HepG2 (cell line): ENCODE data around the gene GNA14. TPM values are rescaled to one million over a fixed set of nuclear protein-coding genes. Genes with fewer than 3 reads are reported as not detected.

Source experiments
- ATAC-seq: fragments of 200-7000 bp; cut with Tn5 transposase; 3 replicates; pipeline ENCODE4 v1.9.1; 2020; ENCODE audit warnings: mild to moderate bottlenecking, moderate library complexity
- BruUV-seq: library from RNA; stranded (reverse); fragments of 400-500 nt; replicated peaks from 2 replicates; lab custom pipeline; 2021; lab: Mats Ljungman, UMichigan
- CTCF ChIA-PET: fragments of 300-600 bp; formaldehyde crosslinking; extraction: SDS; loops from one replicate; lab custom pipeline; 2021; ENCODE audit warnings: low total read pairs, inconsistent platforms, low intra/inter-chr PET ratio; lab: Yijun Ruan, JAX
- POLR2A ChIA-PET: fragments of 350-600 bp; sonication (Branson Sonifier 250); formaldehyde crosslinking; loops from one replicate; lab custom pipeline; 2020; ENCODE audit warnings: antibody characterized with exemption, inconsistent platforms; lab: Yijun Ruan, JAX
- DNase-seq: peaks from one replicate; pipeline ENCODE4 v3.0.0-alpha.2; 2015; ENCODE audit warnings: low spot score
- FAIRE-seq: peaks from 3 replicates; lab custom pipeline; 2011; peaks lifted over from hg19 to GRCh38; lab: Jason Lieb, UNC
- H2AFZ ChIP-seq: one replicate; pipeline ENCODE4 v1.6.1; 2011; ENCODE audit warnings: low read length, inconsistent platforms
- H3K27ac ChIP-seq: fragments of 300-600 bp; 3 replicates; pipeline ENCODE4 v1.8.0; 2011; ENCODE audit warnings: mixed run types, mild to moderate bottlenecking, mixed read lengths, low read length, inconsistent platforms; ENCODE audit not compliant: insufficient read depth; ENCODE audit errors: extremely low read length
- H3K27me3 ChIP-seq, 2 experiments: fragments of 200-600 bp in 1 of 2; 2 replicates in 1 of 2; 3 replicates in 1 of 2; pipeline versions ENCODE4 v1.6.0 to v1.8.0; 2011; ENCODE audit warnings: low read length in 2 of 2, mild to moderate bottlenecking in 2 of 2, moderate library complexity in 2 of 2, inconsistent platforms in 1 of 2; ENCODE audit not compliant: insufficient read depth in 2 of 2, control insufficient read depth in 1 of 2
- H3K36me3 ChIP-seq, 2 experiments: fragments of 200-600 bp in 1 of 2; replicated peaks in 1 of 2; 2 replicates in 1 of 2; 3 replicates in 1 of 2; pipeline versions ENCODE4 v1.5.1 to v1.8.0; 2011; ENCODE audit warnings: low read length in 2 of 2, inconsistent platforms in 1 of 2; ENCODE audit not compliant: insufficient read depth in 2 of 2, control insufficient read depth in 1 of 2
- H3K4me1 ChIP-seq: 2 replicates; pipeline ENCODE4 v1.5.1; 2012; ENCODE audit warnings: low read length, inconsistent platforms; ENCODE audit not compliant: insufficient read depth
- H3K4me2 ChIP-seq: 2 replicates; pipeline ENCODE4 v1.6.0; 2011; ENCODE audit warnings: low read depth, low read length, inconsistent platforms
- H3K4me3 ChIP-seq, 3 experiments: fragments of 200-600 bp in 1 of 3; sonication (generic), shearing (Covaris generic) in 1 of 3; replicated peaks in 1 of 3; 2 replicates each; pipeline ENCODE4 v1.5.1; 2011 to 2016; ENCODE audit warnings: low read length in 3 of 3, inconsistent platforms in 2 of 3, low read depth in 2 of 3, mild to moderate bottlenecking in 2 of 3, control low read depth in 1 of 3, mixed read lengths in 1 of 3; ENCODE audit not compliant: insufficient read depth in 1 of 3
- H3K79me2 ChIP-seq: one replicate; pipeline ENCODE4 v1.6.1; 2011; ENCODE audit warnings: low read length, inconsistent platforms; ENCODE audit not compliant: insufficient read depth
- H3K9ac ChIP-seq: 2 replicates; pipeline ENCODE4 v1.6.0; 2011; ENCODE audit warnings: mild to moderate bottlenecking, low read depth, low read length, inconsistent platforms; ENCODE audit not compliant: insufficient read depth
- H3K9me3 ChIP-seq: 2 replicates; pipeline ENCODE4 v1.5.1; 2012; ENCODE audit warnings: mild to moderate bottlenecking, low read length
- H4K20me1 ChIP-seq: 2 replicates; pipeline ENCODE4 v1.6.0; 2011; ENCODE audit warnings: inconsistent platforms, mild to moderate bottlenecking, low read length, moderate library complexity; ENCODE audit not compliant: insufficient read depth
- ATAD3A ChIP-seq: sonication (generic); formaldehyde crosslinking; IDR thresholded peaks from 2 replicates; pipeline ENCODE4 v1.4.0; 2020; ENCODE audit warnings: missing genetic modification reagents
- BRCA1 ChIP-seq: sonication (generic); formaldehyde crosslinking; IDR thresholded peaks from 2 replicates; pipeline ENCODE4 v1.4.0; 2020; ENCODE audit warnings: missing genetic modification reagents
- BRD4 ChIP-seq: sonication (generic); formaldehyde crosslinking; IDR thresholded peaks from 2 replicates; pipeline ENCODE4 v1.4.0; 2020; ENCODE audit warnings: missing genetic modification reagents
- KLF12 ChIP-seq: sonication (generic); formaldehyde crosslinking; IDR thresholded peaks from 2 replicates; pipeline ENCODE4 v1.4.0; 2020; ENCODE audit warnings: missing genetic modification reagents, borderline replicate concordance
- LRRFIP1 ChIP-seq: sonication (generic); formaldehyde crosslinking; conservative IDR thresholded peaks from 2 replicates; pipeline ENCODE4 v1.4.0; 2020; ENCODE audit warnings: missing genetic modification reagents
- MIER3 ChIP-seq: IDR thresholded peaks from 2 replicates; pipeline ENCODE4 v1.6.1; 2016; ENCODE audit warnings: missing compliant biosample characterization, borderline replicate concordance
- PAWR ChIP-seq: sonication (generic); formaldehyde crosslinking; IDR thresholded peaks from 2 replicates; pipeline ENCODE4 v1.4.0; 2020; ENCODE audit warnings: missing genetic modification reagents, mild to moderate bottlenecking, borderline replicate concordance
- SRY ChIP-seq: sonication (generic); formaldehyde crosslinking; IDR thresholded peaks from 2 replicates; pipeline ENCODE4 v1.8.0; 2022; ENCODE audit warnings: mild to moderate bottlenecking, missing genetic modification reagents
- TGIF2 ChIP-seq: IDR thresholded peaks from 2 replicates; pipeline ENCODE4 v1.6.1; 2016; ENCODE audit warnings: control low read depth, missing compliant biosample characterization
- TIGD3 ChIP-seq: sonication (generic); formaldehyde crosslinking; IDR thresholded peaks from 2 replicates; pipeline ENCODE4 v1.5.1; 2020; ENCODE audit warnings: mild to moderate bottlenecking, missing genetic modification reagents, borderline replicate concordance
- ZNF407 ChIP-seq: sonication (generic); formaldehyde crosslinking; IDR thresholded peaks from one replicate; pipeline ENCODE4 v1.5.1; 2020; ENCODE audit warnings: mild to moderate bottlenecking, missing genetic modification reagents; ENCODE audit errors: not compliant biosample characterization
- ZNF737 ChIP-seq: sonication (generic); formaldehyde crosslinking; IDR thresholded peaks from 2 replicates; pipeline ENCODE4 v1.5.0; 2020; ENCODE audit warnings: missing genetic modification reagents, mild to moderate bottlenecking, borderline replicate concordance
- WGBS: methylation state at CpG from one replicate; pipeline ENCODE4 v1.1.6; 2017; ENCODE audit warnings: low lambda C conversion rate; 5-methylcytosine and 5-hydroxymethylcytosine counted together
- in situ Hi-C: cut with HindIII; loops from 2 replicates; pipeline ENCODE4 v1.10.0; 2017; ENCODE audit warnings: low pct_unique_long_range_greater_than_20kb; ENCODE audit not compliant: extremely low pct_ligation_motif_present
- intact Hi-C: fragments of 100-400 bp; cut with micrococcal nuclease; formaldehyde crosslinking; loops from one replicate; pipeline ENCODE4 v1.10.0; 2022; ENCODE audit not compliant: unreplicated experiment
- polyA plus RNA-seq, 8 experiments: library from polyadenylated mRNA; depleted of rRNA in 3 of 8; stranded (reverse) in 7 of 8; unstranded in 1 of 8; fragments of >200 nt; fragmentation: Illumina TruSeq in 4 of 8; extraction: Trizol in 4 of 8; gene quantifications; 2 replicates each; pipeline versions ENCODE4 v1.2.1 to v1.2.3, GENCODE V29; 2011 to 2016; ENCODE audit warnings: low read depth in 4 of 8, missing spikeins in 1 of 8, mixed read lengths in 1 of 8; ENCODE audit not compliant: insufficient read depth in 1 of 8
- total RNA-seq, 5 experiments: library from RNA; depleted of rRNA; stranded (reverse); fragments of >200 nt; fragmentation: Illumina TruSeq; extraction: Trizol; gene quantifications; 2 replicates each; pipeline ENCODE4 v1.2.3, GENCODE V29; 2016; ENCODE audit warnings: low read depth in 1 of 5

Gene GNA14
- total and polyA plus RNA-seq, 2 of the 13 experiments (the other 11 are each of a cell fraction or from before 2014, with no cell fraction given): not detected

- no peaks in the 10 kb centered on the region for H3K9me3 ChIP-seq
- intact Hi-C loops: no loop called here
- H3K9ac ChIP-seq: no peak overlapping the region
- no peaks in the 10 kb centered on the region for H4K20me1 ChIP-seq
- H3K27ac ChIP-seq: no peak overlapping the region
- POLR2A ChIA-PET: no interaction called here
- peaks cover 0 to 10% of the 10 kb centered on the region in 2 experiments; a peak in 2 of 5 replicates for H3K27me3 ChIP-seq
- TF ChIP-seq BRCA1 (CRISPR knock-in tag) (no peak), BRD4 (CRISPR knock-in tag) (no peak), TIGD3 (CRISPR knock-in tag) (no peak), ZNF737 (no peak), ATAD3A (CRISPR knock-in tag) (no peak), TGIF2 (CRISPR knock-in tag) (no peak), ZNF407 (no peak), PAWR (no peak), SRY (CRISPR knock-in tag) (no peak), KLF12 (CRISPR knock-in tag) (no peak), MIER3 (CRISPR knock-in tag) (no peak), LRRFIP1 (CRISPR knock-in tag) (no peak)
- TF ChIP-seq, all 625 proteins: peak for 0
- Histone ChIP-seq H3K36me3 (no peaks in the 10 kb centered on the region), H3K79me2 (no peaks in the 10 kb centered on the region), H2AFZ (no peak overlapping the region), H3K4me3 (no peak overlapping the region), H3K4me1 (peaks cover 7% of the 10 kb centered on the region), H3K4me2 (no peak overlapping the region)
- CTCF ChIA-PET: no interaction called here
- ATAC-seq (no peak), FAIRE-seq (no peak), DNase-seq (no peak)
- no TSS peak for BruUV-seq
- WGBS: 38% methylated on average over 3 of the region's 3 CpGs
- in situ Hi-C loops: loop anchor here (25.0 kb wide), 1 partner anchor 648 kb away; no protein-coding TSS in a partner anchor
Observed at GRCh38 chr9:77464661-77465060, 183.5 kb downstream of the GNA14 start.
